ENCODE data around the gene INHBC.

DNA sequence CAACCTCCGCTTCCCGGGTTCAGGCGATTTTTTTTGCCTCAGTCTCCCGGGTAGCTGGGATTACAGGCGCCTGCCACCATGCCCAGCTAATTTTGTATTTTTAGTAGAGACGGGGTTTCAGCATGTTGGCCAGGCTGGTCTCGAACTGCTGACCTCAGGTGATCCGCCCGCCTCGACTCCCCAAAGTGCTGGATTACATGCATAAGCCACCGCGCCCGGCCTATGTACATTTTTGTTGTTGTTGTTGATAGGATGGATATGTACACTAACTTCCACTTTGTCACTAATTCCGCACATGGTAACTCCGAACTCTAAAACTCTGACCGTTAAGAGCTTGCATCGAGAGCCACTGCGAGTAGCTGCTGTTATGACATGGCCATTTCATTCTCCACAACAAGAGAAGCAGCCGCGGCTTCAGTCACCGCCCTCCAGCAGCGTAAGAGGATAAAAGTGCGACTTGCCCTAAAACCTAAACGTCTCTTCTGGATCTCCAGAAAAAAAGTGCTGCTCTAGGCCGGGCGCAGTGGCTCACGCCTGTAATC, 52.5 kb downstream of the INHBC start:
- TF ChIP-seq TCF7L2 (IDR thresholded peaks at IDR 0.05; ENCODE audit: borderline replicate concordance, extremely low read depth, insufficient read depth, insufficient read length) (no peak), ZNF274 (IDR thresholded peaks at IDR 0.05; ENCODE audit: low read depth, low read length) (no peak), POLR2AphosphoS5 (IDR thresholded peaks at IDR 0.05; ENCODE audit: low read depth, low read length) (no peak), POLR2A (IDR thresholded peaks at IDR 0.05; ENCODE audit: borderline replicate concordance, extremely low read depth, insufficient read depth, insufficient read length) (no peak), EZH2phosphoT487 (IDR thresholded peaks at IDR 0.05; ENCODE audit: borderline replicate concordance) (no peak), EZH2 (IDR thresholded peaks at IDR 0.05) (no peak), CEBPB (IDR thresholded peaks at IDR 0.05; ENCODE audit: low read depth) (no peak), SIN3A (IDR thresholded peaks at IDR 0.05; ENCODE audit: low read depth) (no peak), FOSL1 (IDR thresholded peaks at IDR 0.05; ENCODE audit: low read depth) (no peak)
- TF ChIP-seq, protein P1, sequence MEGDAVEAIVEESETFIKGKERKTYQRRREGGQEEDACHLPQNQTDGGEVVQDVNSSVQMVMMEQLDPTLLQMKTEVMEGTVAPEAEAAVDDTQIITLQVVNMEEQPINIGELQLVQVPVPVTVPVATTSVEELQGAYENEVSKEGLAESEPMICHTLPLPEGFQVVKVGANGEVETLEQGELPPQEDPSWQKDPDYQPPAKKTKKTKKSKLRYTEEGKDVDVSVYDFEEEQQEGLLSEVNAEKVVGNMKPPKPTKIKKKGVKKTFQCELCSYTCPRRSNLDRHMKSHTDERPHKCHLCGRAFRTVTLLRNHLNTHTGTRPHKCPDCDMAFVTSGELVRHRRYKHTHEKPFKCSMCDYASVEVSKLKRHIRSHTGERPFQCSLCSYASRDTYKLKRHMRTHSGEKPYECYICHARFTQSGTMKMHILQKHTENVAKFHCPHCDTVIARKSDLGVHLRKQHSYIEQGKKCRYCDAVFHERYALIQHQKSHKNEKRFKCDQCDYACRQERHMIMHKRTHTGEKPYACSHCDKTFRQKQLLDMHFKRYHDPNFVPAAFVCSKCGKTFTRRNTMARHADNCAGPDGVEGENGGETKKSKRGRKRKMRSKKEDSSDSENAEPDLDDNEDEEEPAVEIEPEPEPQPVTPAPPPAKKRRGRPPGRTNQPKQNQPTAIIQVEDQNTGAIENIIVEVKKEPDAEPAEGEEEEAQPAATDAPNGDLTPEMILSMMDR (IDR thresholded peaks at IDR 0.05 in 2 of 3, conservative IDR thresholded peaks at IDR 0.05 in 1 of 3; ENCODE audit: borderline replicate concordance in 1 of 3, insufficient read depth in 1 of 3, low read depth in 2 of 3, low read length in 2 of 3), result no peak
- TF ChIP-seq, protein P2, sequence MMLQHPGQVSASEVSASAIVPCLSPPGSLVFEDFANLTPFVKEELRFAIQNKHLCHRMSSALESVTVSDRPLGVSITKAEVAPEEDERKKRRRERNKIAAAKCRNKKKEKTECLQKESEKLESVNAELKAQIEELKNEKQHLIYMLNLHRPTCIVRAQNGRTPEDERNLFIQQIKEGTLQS (IDR thresholded peaks at IDR 0.05), result no peak
